NOMO-1 (cell line): Measurements from ENCODE around the gene DGKG.

ENCODE experiments used
- DNase-seq, 2 experiments: peaks; one replicate each; lab custom pipeline; 2025; ENCODE audit not compliant: unreplicated experiment in 2 of 2; lab: John Stamatoyannopoulos, UW

DGKG gene

GRCh38 chr3:186216900-186217819 lies 144.9 kb downstream of the DGKG start:
- no peak for DNase-seq

DNA sequence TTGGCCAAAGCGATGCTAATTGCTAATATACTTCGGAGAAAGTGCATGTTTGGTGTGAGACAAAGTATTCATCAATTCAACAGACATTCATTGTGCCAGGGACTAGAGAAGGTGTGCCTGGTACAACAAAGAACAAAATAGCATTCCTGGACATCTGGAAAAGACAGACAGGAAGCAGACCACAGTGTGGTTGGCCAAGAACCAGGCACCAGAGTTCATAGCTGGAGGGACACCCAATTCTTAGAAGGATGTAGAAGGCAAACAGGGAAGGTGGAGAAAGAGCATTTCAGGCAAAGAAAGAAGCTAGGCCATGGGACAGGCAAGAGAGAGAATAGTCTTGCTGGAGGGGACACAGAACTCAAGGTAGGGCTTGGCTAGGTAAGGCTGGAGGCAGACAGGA lies 147.4 kb downstream of the DGKG start:
- no peak for DNase-seq

- peak in 1 of 2 experiments; percentile 2 for DNase-seq
Measured at GRCh38 chr3:186213946-186214345, 148.1 kb downstream of the DGKG start.

DNA sequence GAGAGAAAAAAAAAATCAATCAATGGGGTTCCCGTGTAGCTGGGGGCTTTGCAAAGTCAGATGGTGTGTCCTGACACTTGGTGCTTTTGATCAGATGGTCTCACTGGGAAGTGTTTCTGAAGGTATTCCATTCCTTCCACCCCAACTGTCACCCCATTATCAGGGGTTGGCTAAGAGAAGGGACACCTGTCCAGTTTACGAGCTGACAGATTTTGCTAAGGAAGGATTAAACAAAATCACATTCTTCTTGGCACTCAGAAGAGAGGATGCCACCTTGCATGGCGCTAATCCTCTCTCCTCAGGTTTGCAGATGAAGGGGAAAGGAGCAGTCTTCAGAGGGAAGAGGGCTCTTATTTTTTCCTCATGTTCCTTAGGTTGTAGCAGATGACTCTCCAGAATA lies 149.4 kb downstream of the DGKG start:
- no peak for DNase-seq

DNA sequence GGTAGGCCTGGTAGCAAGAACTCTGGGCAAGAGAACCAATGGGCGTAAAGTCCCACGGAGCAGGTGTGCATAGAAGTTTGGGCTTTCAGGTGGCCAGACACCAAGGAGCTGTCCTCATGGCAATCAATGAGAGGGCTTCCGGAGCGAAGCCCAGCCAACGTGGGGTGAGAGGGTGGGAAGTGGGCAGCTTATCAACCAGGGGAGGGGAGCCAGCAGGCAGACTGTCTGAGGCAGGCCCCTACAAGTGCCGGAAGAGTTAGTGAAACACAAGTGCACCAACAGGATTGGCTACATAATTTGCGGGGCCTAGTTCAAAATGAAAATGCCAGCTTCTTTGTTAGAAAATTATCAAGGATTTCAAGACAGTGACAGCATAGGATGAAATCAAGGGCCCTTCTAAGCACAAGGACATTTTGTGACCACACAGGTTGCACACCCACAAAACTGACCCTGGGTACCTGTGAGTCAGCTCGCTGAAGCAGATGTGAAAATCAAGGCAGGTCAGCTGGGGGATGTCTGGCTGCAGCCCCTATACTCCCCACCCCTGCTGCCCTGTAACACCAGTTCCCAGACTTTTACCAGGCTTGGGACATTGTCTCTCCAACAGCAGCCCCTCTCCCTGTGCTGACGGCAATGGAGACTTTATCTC lies 151.1 kb downstream of the DGKG start:
- DNase-seq = no peak

GRCh38 chr3:186209810-186210752 lies 152.0 kb downstream of the DGKG start:
- DNase-seq = peak; percentile 56 to 75

DNA sequence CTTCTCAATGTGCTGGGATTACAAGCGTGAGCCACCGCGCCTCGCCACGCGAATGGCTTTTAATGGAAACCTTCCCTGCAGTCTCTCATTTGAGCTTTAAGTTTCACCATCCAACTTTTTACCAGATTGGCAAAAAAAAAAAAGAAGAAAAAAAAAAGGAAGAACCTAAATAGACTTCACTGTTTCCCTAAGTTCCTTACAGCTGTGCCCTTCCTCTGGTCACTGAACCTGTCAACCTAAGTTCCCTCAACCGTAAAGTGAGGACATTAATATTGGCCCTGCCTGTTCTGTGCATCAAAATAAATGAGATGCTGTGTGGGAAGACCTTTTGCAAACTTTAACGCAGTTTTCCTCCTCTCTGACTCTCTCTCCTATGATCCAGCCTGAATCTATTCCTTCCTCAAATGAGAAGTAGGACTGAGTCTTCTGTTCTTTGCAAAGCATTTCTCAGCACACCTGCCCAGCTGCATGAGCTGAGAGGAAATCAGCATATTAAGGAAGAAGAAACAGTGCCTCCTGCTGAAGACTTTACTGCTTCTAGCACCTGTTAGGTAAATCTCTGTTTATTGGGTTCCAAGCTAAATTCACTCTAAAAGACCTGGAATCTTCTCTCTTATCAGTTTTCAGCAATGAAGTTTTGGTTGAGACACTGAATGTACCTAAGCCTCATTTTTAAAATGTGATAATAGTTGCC lies 153.6 kb downstream of the DGKG start:
- DNase-seq = peak; percentile 48 to 68

- no peak for DNase-seq
Measured at GRCh38 chr3:186207515-186207914, 154.5 kb downstream of the DGKG start.

DNA sequence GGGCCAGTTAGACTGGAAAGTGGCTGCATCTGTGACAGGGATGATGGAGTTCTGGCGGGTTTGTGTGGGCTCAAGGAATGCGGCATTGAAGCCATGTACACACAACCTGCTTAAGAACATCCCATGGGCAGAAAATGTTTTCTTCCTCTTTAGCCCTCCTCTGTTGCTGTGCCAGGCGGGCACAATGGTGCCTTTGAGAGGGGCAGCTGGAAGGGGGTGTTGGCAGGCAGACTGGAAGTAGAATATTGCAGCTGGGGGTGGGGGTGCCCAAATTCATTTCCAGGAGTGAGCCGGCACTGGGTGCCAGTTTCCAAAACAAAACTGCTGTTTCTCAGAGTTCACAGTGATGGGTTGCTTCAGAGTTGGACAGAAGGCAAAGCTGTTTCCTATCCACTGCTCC lies 161.3 kb downstream of the DGKG start:
- no peak for DNase-seq

DNA sequence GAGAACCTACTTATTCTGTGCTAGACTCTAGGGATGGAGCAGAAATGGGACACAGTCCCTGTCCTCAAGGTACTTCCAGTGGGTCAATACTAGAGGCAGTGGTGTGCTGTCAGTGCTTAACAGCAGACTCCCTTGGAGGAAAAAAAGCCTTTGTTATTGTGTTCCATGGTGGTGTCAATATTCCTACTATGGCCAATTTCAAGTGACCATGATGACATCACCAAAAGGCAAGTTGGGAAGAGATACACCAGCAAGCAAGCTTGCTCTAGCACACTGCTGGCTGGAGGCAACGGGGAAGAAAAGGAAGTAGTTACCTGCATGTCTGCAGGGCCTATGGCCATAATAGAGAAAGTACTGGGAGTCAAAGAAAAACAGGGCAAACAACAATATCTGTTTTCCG lies 163.6 kb downstream of the DGKG start:
- no peak for DNase-seq

- no peak for DNase-seq
Measured at GRCh38 chr3:186194451-186194811, 167.6 kb downstream of the DGKG start.

DNA sequence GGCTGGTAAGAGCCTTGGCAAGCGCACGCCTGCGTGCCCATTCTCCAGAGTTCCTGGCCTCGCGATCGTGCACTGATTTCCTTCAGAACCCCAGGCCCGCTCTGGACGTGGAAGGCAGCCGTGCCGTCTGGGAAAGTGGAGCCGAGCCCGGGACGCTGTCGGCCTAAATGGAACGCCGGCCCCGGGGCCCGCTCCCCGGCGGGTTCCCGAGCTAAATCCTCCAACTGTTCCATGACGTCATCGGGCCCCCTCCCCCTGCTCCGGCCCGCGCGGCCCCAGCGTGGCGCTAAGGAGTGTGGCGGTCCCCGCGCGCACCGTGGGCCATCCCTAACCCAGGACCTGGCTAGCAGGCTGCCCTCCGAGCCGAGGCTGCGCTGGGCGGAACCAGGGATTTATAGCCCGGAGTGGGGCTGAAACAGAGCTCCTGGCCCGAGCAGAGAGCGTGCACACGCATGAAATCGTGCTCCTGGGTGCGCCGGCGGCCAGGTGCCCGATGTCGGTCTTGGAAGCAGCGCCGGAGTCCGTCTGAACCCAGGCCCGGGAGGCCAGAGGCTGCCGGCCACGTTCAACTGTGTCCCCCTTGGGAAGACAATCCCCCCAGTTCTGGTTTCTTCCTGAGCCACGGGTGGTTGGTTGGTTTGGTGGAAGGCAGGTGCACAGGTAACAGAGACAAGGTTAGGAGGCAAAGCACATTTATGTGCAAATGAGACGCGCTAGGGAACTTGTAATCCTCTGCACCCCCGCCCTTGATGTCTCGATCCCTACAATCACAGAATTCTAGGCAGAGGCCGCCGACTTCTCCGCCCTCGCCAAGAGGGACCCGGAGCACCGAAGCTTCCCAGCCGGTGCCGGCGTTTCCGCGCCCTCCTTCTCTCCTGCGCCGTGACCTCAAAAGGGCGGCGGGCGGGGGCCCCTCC lies 168.2 kb downstream of the DGKG start:
- DNase-seq = no peak

DNA sequence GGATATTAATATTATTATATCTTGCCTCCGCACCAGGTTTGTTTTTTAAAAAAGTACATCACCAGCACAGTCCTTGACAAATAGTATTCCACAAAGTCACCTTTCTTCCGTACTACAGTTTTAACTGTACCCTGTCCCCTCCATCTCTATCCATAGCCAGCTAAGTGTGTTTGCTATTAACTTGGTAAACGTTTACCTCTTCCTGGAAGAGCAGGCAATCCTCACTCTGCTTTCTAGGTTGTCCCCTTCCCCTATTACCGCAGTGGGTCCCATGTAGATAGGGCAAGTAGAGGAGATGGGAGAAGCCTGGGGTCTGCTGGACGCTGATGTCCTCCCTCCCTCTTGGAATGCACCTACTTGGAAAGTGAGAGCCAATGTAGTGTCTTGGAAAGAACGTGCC lies 169.2 kb downstream of the DGKG start:
- DNase-seq = no peak

DNA sequence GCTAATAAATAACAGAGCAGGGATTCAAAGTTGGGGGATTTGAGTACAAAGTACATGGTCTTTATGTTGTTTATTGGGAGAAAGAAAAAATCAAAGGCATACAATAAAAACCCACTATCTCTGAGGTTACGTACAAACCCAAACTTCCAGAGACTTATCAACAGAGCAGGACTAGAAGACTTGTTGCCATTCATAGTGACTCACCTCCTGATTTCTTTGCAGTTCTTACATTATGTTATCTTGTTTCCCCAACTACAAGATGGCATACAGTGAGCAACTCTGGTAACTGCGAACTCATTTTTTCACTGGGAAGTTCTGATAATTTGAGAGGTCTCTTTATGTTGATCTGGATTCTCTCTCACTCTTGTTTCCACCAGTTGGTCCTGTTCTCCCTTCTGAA lies 172.5 kb downstream of the DGKG start:
- DNase-seq = no peak

- DNase-seq = no peak
Measured at GRCh38 chr3:186187401-186188275, 174.4 kb downstream of the DGKG start.

DNA sequence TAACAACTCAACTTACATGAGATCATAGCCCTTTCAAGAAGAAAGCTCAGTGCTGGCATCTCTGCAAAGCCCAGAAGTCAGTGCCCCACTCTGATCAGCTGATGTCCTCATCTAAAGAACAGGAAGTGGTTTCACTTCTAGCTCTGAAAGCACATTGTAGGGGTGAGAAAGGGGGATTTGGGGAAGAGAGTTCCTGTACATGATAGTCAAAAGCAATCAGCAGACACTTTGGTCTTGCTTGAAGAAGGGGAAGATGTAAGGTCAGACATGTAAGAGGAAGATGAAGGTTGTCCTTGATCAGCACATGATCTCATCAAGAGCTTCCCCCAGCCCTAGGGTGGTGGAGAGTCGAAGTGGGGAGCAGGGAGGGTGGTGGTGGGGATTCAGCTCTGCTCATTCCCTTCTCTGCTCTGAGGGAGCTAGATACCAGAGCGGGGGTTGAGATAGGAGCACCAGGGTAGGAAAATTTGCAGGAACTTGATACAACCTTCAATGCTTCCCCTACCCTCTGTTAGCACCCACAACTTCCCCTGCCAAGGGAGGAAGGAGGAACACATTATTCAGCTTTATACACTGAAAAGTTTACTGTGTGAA lies 176.7 kb downstream of the DGKG start:
- peak; percentile 92 to 94 for DNase-seq

- DNase-seq = no peak
Measured at GRCh38 chr3:186184021-186184420, 178.0 kb downstream of the DGKG start.

DNA sequence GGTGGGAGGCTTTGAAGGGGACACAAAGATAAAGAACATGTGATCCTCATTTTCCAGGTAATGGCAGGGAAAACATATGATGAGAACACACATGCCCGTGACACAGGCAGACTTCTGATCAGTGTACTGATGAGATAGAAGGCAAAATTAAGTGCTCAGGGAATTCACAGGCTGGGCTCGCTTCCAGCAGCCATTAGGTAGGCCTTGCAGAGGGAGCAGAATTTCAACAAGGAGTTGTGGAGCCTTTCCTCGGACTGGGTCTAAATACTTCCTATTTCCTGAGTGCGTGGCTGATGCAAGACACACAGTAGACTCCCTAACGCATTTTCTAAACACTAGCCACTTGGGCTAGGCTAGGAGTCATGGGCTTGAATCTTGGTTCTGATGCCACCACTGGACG lies 179.2 kb downstream of the DGKG start:
- no peak for DNase-seq
